HepG2 (cell line): ENCODE data around the gene KCNAB2. TPM values are rescaled to one million over a fixed set of nuclear protein-coding genes. Genes with fewer than 3 reads are reported as not detected.
A peak's percentile ranks its signal among the peaks of the same experiment; 100 is the strongest.

Source experiments
- ATAC-seq: fragments of 200-7000 bp; cut with Tn5 transposase; 3 replicates; pipeline ENCODE4 v1.9.1; 2020; ENCODE audit warnings: mild to moderate bottlenecking, moderate library complexity
- BruUV-seq: library from RNA; stranded (reverse); fragments of 400-500 nt; replicated peaks from 2 replicates; lab custom pipeline; 2021; lab: Mats Ljungman, UMichigan
- CTCF ChIA-PET: fragments of 300-600 bp; formaldehyde crosslinking; extraction: SDS; loops from one replicate; lab custom pipeline; 2021; ENCODE audit warnings: low total read pairs, inconsistent platforms, low intra/inter-chr PET ratio; lab: Yijun Ruan, JAX
- POLR2A ChIA-PET: fragments of 350-600 bp; sonication (Branson Sonifier 250); formaldehyde crosslinking; loops from one replicate; lab custom pipeline; 2020; ENCODE audit warnings: antibody characterized with exemption, inconsistent platforms; lab: Yijun Ruan, JAX
- DNase-seq: peaks from one replicate; pipeline ENCODE4 v3.0.0-alpha.2; 2015; ENCODE audit warnings: low spot score
- FAIRE-seq: peaks from 3 replicates; lab custom pipeline; 2011; peaks lifted over from hg19 to GRCh38; lab: Jason Lieb, UNC
- H2AFZ ChIP-seq: one replicate; pipeline ENCODE4 v1.6.1; 2011; ENCODE audit warnings: low read length, inconsistent platforms
- H3K27ac ChIP-seq: fragments of 300-600 bp; 3 replicates; pipeline ENCODE4 v1.8.0; 2011; ENCODE audit warnings: mixed run types, mild to moderate bottlenecking, mixed read lengths, low read length, inconsistent platforms; ENCODE audit not compliant: insufficient read depth; ENCODE audit errors: extremely low read length
- H3K27me3 ChIP-seq, 2 experiments: fragments of 200-600 bp in 1 of 2; 2 replicates in 1 of 2; 3 replicates in 1 of 2; pipeline versions ENCODE4 v1.6.0 to v1.8.0; 2011; ENCODE audit warnings: low read length in 2 of 2, mild to moderate bottlenecking in 2 of 2, moderate library complexity in 2 of 2, inconsistent platforms in 1 of 2; ENCODE audit not compliant: insufficient read depth in 2 of 2, control insufficient read depth in 1 of 2
- H3K36me3 ChIP-seq, 2 experiments: fragments of 200-600 bp in 1 of 2; replicated peaks in 1 of 2; 2 replicates in 1 of 2; 3 replicates in 1 of 2; pipeline versions ENCODE4 v1.5.1 to v1.8.0; 2011; ENCODE audit warnings: low read length in 2 of 2, inconsistent platforms in 1 of 2; ENCODE audit not compliant: insufficient read depth in 2 of 2, control insufficient read depth in 1 of 2
- H3K4me1 ChIP-seq: 2 replicates; pipeline ENCODE4 v1.5.1; 2012; ENCODE audit warnings: low read length, inconsistent platforms; ENCODE audit not compliant: insufficient read depth
- H3K4me2 ChIP-seq: 2 replicates; pipeline ENCODE4 v1.6.0; 2011; ENCODE audit warnings: low read depth, low read length, inconsistent platforms
- H3K4me3 ChIP-seq, 3 experiments: fragments of 200-600 bp in 1 of 3; sonication (generic), shearing (Covaris generic) in 1 of 3; replicated peaks in 1 of 3; 2 replicates each; pipeline ENCODE4 v1.5.1; 2011 to 2016; ENCODE audit warnings: low read length in 3 of 3, inconsistent platforms in 2 of 3, low read depth in 2 of 3, mild to moderate bottlenecking in 2 of 3, control low read depth in 1 of 3, mixed read lengths in 1 of 3; ENCODE audit not compliant: insufficient read depth in 1 of 3
- H3K79me2 ChIP-seq: one replicate; pipeline ENCODE4 v1.6.1; 2011; ENCODE audit warnings: low read length, inconsistent platforms; ENCODE audit not compliant: insufficient read depth
- H3K9ac ChIP-seq: 2 replicates; pipeline ENCODE4 v1.6.0; 2011; ENCODE audit warnings: mild to moderate bottlenecking, low read depth, low read length, inconsistent platforms; ENCODE audit not compliant: insufficient read depth
- H3K9me3 ChIP-seq: 2 replicates; pipeline ENCODE4 v1.5.1; 2012; ENCODE audit warnings: mild to moderate bottlenecking, low read length
- H4K20me1 ChIP-seq: 2 replicates; pipeline ENCODE4 v1.6.0; 2011; ENCODE audit warnings: inconsistent platforms, mild to moderate bottlenecking, low read length, moderate library complexity; ENCODE audit not compliant: insufficient read depth
- AKAP8 ChIP-seq: sonication (generic); formaldehyde crosslinking; IDR thresholded peaks from 2 replicates; pipeline ENCODE4 v1.5.1; 2020; ENCODE audit warnings: mild to moderate bottlenecking, missing genetic modification reagents
- ATM ChIP-seq: fragments of 450-650 bp; IDR thresholded peaks from 2 replicates; pipeline ENCODE4 v1.7.1; 2017; ENCODE audit warnings: mild to moderate bottlenecking, borderline replicate concordance
- EHMT2 ChIP-seq: fragments of 200-600 bp; sonication (generic); IDR thresholded peaks from 2 replicates; pipeline ENCODE4 v1.7.0; 2017; ENCODE audit warnings: antibody characterized with exemption, low read depth, low read length, borderline replicate concordance
- FOSL2 ChIP-seq: sonication (generic); formaldehyde crosslinking; IDR thresholded peaks from 2 replicates; pipeline ENCODE4 v1.4.0; 2020; ENCODE audit warnings: missing genetic modification reagents
- FOXP1 ChIP-seq, 2 experiments: fragments of 450-650 bp in 1 of 2; IDR thresholded peaks; 2 replicates each; pipeline ENCODE4 v1.6.1; 2017 to 2018; ENCODE audit warnings: antibody characterized with exemption in 1 of 2
- GATAD2A ChIP-seq: IDR thresholded peaks from 2 replicates; pipeline ENCODE4 v1.6.1; 2016
- GTF2F1 ChIP-seq: fragments of 150-350 bp; IDR thresholded peaks from 2 replicates; pipeline ENCODE4 v1.6.1; 2014; ENCODE audit warnings: low read length
- MAZ ChIP-seq, 2 experiments: sonication (generic) in 1 of 2; formaldehyde crosslinking in 1 of 2; IDR thresholded peaks; 2 replicates each; pipeline versions ENCODE4 v1.5.0 to v1.6.1; 2012 to 2020; ENCODE audit warnings: low read depth in 2 of 2, mild to moderate bottlenecking in 2 of 2, borderline replicate concordance in 1 of 2, improper control_type of control experiment in 1 of 2, low read length in 1 of 2, missing genetic modification reagents in 1 of 2, moderate library complexity in 1 of 2
- MZF1 ChIP-seq: sonication (generic); formaldehyde crosslinking; IDR thresholded peaks from 2 replicates; pipeline ENCODE4 v1.8.1; 2023; ENCODE audit warnings: mild to moderate bottlenecking, missing genetic modification reagents, borderline replicate concordance
- NR2F2 ChIP-seq: IDR thresholded peaks from 2 replicates; pipeline ENCODE4 v1.6.1; 2012; ENCODE audit warnings: low read depth, inconsistent platforms, borderline replicate concordance
- ZNF24 ChIP-seq: fragments of 450-650 bp; IDR thresholded peaks from 2 replicates; pipeline ENCODE4 v1.6.1; 2017; ENCODE audit warnings: antibody characterized with exemption, mild to moderate bottlenecking
- ZNF282 ChIP-seq: fragments of 450-650 bp; IDR thresholded peaks from 2 replicates; pipeline ENCODE4 v1.6.1; 2018; ENCODE audit not compliant: partially characterized antibody
- WGBS: methylation state at CpG from one replicate; pipeline ENCODE4 v1.1.6; 2017; ENCODE audit warnings: low lambda C conversion rate; 5-methylcytosine and 5-hydroxymethylcytosine counted together
- in situ Hi-C: cut with HindIII; loops from 2 replicates; pipeline ENCODE4 v1.10.0; 2017; ENCODE audit warnings: low pct_unique_long_range_greater_than_20kb; ENCODE audit not compliant: extremely low pct_ligation_motif_present
- intact Hi-C: fragments of 100-400 bp; cut with micrococcal nuclease; formaldehyde crosslinking; loops from one replicate; pipeline ENCODE4 v1.10.0; 2022; ENCODE audit not compliant: unreplicated experiment
- polyA plus RNA-seq, 8 experiments: library from polyadenylated mRNA; depleted of rRNA in 3 of 8; stranded (reverse) in 7 of 8; unstranded in 1 of 8; fragments of >200 nt; fragmentation: Illumina TruSeq in 4 of 8; extraction: Trizol in 4 of 8; gene quantifications; 2 replicates each; pipeline versions ENCODE4 v1.2.1 to v1.2.3, GENCODE V29; 2011 to 2016; ENCODE audit warnings: low read depth in 4 of 8, missing spikeins in 1 of 8, mixed read lengths in 1 of 8; ENCODE audit not compliant: insufficient read depth in 1 of 8
- total RNA-seq, 5 experiments: library from RNA; depleted of rRNA; stranded (reverse); fragments of >200 nt; fragmentation: Illumina TruSeq; extraction: Trizol; gene quantifications; 2 replicates each; pipeline ENCODE4 v1.2.3, GENCODE V29; 2016; ENCODE audit warnings: low read depth in 1 of 5
- TF ChIP-seq, protein P1 (sequence below), 2 experiments: fragments of 450-650 bp in 1 of 2; sonication (generic) in 1 of 2; formaldehyde crosslinking in 1 of 2; IDR thresholded peaks; 2 replicates each; pipeline versions ENCODE4 v1.6.1 to v1.8.0; 2016 to 2022; ENCODE audit warnings: antibody characterized with exemption in 1 of 2, mild to moderate bottlenecking in 1 of 2, missing genetic modification reagents in 1 of 2

The KCNAB2 gene
- total and polyA plus RNA-seq, 2 of the 13 experiments (the other 11 are each of a cell fraction or from before 2014, with no cell fraction given), result 6.2 to 8.8 TPM

DNA sequence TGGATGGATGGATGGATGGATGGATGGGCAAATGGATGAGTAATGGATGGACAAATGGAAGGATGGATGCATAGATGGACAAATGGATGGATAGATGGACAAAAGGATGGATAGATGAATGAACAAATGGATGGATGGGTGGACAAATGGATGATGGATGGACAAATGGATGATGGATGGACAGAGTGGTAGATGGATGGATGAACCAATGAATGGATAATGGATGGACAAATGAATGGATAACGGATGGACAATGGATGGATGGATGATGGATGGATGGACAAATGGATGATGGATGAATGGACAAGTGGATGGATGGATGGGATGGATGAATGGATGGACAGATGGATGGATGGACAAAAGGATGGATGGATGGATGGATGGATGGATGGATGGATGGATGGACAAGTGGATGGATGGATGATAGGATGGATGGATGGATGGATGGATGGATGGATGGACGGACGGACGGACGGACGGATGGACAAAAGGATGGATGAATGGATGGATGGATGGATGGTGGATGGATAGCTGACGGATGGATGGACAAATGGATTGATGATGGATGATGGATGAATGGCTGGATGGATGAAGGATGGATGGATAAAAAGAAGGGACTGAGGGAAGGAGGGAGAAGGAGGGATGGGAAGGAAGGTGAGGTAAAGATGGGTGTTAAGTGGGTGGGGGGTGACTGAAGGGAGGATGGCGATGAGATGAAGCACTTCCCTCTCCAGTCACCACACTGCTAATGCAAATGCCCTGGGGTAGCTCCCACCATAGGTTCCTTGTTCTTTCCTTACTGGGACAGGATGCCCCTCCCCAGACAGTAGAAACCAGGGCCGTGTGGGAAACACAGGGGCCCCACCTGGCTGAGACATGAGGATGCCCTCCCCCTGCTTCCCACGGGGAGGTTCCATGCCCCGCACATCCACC, 104.6 kb downstream of the KCNAB2 start:
- H2AFZ ChIP-seq, result no peak overlapping the region
- ATAC-seq (no peak), FAIRE-seq (no peak), DNase-seq (no peak)
- ChIA-PET POLR2A (no interaction called here), CTCF (no interaction called here)
- H3K4me1 ChIP-seq, result no peaks in the 10 kb centered on the region
- no peak overlapping the region for H3K4me3 ChIP-seq
- TF ChIP-seq ATM, result peak; percentile 6; the same call in 1 of the 2 replicates
- no peak for TF ChIP-seq ZNF24
- no peak for TF ChIP-seq NR2F2
- TF ChIP-seq EHMT2, result 0 out of 2 replicates have a peak, but pooled peaks have one; percentile 38
- no peak for TF ChIP-seq MZF1
- no peak for TF ChIP-seq FOSL2 (CRISPR knock-in tag)
- TF ChIP-seq, protein P1, sequence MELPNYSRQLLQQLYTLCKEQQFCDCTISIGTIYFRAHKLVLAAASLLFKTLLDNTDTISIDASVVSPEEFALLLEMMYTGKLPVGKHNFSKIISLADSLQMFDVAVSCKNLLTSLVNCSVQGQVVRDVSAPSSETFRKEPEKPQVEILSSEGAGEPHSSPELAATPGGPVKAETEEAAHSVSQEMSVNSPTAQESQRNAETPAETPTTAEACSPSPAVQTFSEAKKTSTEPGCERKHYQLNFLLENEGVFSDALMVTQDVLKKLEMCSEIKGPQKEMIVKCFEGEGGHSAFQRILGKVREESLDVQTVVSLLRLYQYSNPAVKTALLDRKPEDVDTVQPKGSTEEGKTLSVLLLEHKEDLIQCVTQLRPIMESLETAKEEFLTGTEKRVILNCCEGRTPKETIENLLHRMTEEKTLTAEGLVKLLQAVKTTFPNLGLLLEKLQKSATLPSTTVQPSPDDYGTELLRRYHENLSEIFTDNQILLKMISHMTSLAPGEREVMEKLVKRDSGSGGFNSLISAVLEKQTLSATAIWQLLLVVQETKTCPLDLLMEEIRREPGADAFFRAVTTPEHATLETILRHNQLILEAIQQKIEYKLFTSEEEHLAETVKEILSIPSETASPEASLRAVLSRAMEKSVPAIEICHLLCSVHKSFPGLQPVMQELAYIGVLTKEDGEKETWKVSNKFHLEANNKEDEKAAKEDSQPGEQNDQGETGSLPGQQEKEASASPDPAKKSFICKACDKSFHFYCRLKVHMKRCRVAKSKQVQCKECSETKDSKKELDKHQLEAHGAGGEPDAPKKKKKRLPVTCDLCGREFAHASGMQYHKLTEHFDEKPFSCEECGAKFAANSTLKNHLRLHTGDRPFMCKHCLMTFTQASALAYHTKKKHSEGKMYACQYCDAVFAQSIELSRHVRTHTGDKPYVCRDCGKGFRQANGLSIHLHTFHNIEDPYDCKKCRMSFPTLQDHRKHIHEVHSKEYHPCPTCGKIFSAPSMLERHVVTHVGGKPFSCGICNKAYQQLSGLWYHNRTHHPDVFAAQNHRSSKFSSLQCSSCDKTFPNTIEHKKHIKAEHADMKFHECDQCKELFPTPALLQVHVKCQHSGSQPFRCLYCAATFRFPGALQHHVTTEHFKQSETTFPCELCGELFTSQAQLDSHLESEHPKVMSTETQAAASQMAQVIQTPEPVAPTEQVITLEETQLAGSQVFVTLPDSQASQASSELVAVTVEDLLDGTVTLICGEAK (IDR thresholded peaks at IDR 0.05), result 0 out of 2 replicates have a peak, but pooled peaks have one; percentile 1
- TF ChIP-seq, protein P1 (CRISPR knock-in tag; IDR thresholded peaks at IDR 0.05), result no peak
- no peak for TF ChIP-seq GTF2F1
- TF ChIP-seq GATAD2A, result no peak
- no peak for TF ChIP-seq ZNF282
- TF ChIP-seq AKAP8 (CRISPR knock-in tag), result no peak
- no peak for TF ChIP-seq FOXP1 (IDR thresholded peaks at IDR 0.05)
- TF ChIP-seq FOXP1 (CRISPR knock-in tag; IDR thresholded peaks at IDR 0.05), result no peak
- TF ChIP-seq MAZ (IDR thresholded peaks at IDR 0.05; ENCODE audit: borderline replicate concordance, low read depth, low read length), result no peak
- TF ChIP-seq MAZ (CRISPR knock-in tag; IDR thresholded peaks at IDR 0.05; ENCODE audit: low read depth), result no peak
- H4K20me1 ChIP-seq, result peaks cover 5% of the 10 kb centered on the region; the same call in 1 of the 2 replicates
- no TSS peak for BruUV-seq
- no peak overlapping the region for H3K27ac ChIP-seq
- 46% methylated on average over 11 of the region's 11 CpGs for WGBS
- H3K27me3 ChIP-seq, result peaks cover 12 to 78% of the 10 kb centered on the region in 2 experiments; a peak in 4 of 5 replicates
- no peak overlapping the region for H3K4me2 ChIP-seq
- intact Hi-C loops (no loop called here), in situ Hi-C loops (no loop called here)
- no peaks in the 10 kb centered on the region for H3K79me2 ChIP-seq
- no peaks in the 10 kb centered on the region for H3K9me3 ChIP-seq
- no peak overlapping the region for H3K9ac ChIP-seq
- no peaks in the 10 kb centered on the region for H3K36me3 ChIP-seq
